ENCODE data around the gene ILF3. TPM values are rescaled to one million over a fixed set of nuclear protein-coding genes. Genes with fewer than 3 reads are reported as not detected.

Gene ILF3
- total RNA-seq, 1 donor from 2014 or later: 536 TPM

DNA sequence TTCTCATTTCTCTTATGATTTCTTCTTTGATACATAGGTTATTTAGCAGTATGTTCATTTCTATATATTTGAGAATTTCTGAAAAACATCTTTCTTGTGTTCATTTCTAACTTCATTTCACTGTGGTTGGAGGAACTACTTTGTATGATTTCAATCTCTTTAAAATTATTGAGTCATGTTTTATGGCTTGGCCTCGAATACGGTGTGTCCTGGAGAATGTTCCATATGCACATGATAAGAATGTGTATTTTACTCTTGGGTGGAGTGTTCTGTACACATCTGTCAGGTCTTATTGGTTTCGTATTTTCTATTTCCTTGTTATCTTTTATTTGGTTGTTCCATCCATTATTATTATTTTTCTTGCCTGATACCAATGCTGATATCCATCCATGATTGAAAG, 86.7 kb downstream of the ILF3 start:
- peaks cover 3% of the 10 kb centered on the region for H3K27me3 Mint-ChIP-seq (ENCODE audit: unreplicated experiment)
- H3K27ac Mint-ChIP-seq (ENCODE audit: unreplicated experiment): no peak overlapping the region
- DNase-seq: no peak
- no peak overlapping the region for H3K4me3 Mint-ChIP-seq (ENCODE audit: unreplicated experiment)
- H3K36me3 Mint-ChIP-seq (ENCODE audit: unreplicated experiment): peaks cover 5% of the 10 kb centered on the region
- TF ChIP-seq, protein P1, sequence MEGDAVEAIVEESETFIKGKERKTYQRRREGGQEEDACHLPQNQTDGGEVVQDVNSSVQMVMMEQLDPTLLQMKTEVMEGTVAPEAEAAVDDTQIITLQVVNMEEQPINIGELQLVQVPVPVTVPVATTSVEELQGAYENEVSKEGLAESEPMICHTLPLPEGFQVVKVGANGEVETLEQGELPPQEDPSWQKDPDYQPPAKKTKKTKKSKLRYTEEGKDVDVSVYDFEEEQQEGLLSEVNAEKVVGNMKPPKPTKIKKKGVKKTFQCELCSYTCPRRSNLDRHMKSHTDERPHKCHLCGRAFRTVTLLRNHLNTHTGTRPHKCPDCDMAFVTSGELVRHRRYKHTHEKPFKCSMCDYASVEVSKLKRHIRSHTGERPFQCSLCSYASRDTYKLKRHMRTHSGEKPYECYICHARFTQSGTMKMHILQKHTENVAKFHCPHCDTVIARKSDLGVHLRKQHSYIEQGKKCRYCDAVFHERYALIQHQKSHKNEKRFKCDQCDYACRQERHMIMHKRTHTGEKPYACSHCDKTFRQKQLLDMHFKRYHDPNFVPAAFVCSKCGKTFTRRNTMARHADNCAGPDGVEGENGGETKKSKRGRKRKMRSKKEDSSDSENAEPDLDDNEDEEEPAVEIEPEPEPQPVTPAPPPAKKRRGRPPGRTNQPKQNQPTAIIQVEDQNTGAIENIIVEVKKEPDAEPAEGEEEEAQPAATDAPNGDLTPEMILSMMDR (IDR thresholded peaks at IDR 0.05; ENCODE audit: partially characterized antibody, unreplicated experiment): no peak
- H3K4me1 Mint-ChIP-seq (ENCODE audit: low read depth, unreplicated experiment): peaks cover 3% of the 10 kb centered on the region
- H3K9me3 Mint-ChIP-seq (ENCODE audit: unreplicated experiment): peaks cover 18% of the 10 kb centered on the region

Small RNA genes lying within 50 kb of the gene (microRNA-seq; reads per million reads assigned to microRNA genes)
- not detected for gene MIR638 (ENCODE audit: unreplicated experiment)

Other genes with a start within 250 kb of the ILF3 start
- 5.7 TPM for gene PDE4A, start 233.8 kb upstream of the ILF3 start, total RNA-seq (ENCODE audit: unreplicated experiment)
- 44.1 TPM for gene KEAP1, start 151.0 kb upstream of the ILF3 start, total RNA-seq (ENCODE audit: unreplicated experiment)
- not detected for gene S1PR5, start 136.9 kb upstream of the ILF3 start, total RNA-seq (ENCODE audit: unreplicated experiment)
- 56.1 TPM for gene ATG4D, start 110.4 kb upstream of the ILF3 start, total RNA-seq (ENCODE audit: unreplicated experiment)
- 24.1 TPM for gene KRI1, start 88.3 kb upstream of the ILF3 start, total RNA-seq (ENCODE audit: unreplicated experiment)
- 68.3 TPM for gene CDKN2D, start 85.4 kb upstream of the ILF3 start, total RNA-seq (ENCODE audit: unreplicated experiment)
- gene AP1M2, start 67.0 kb upstream of the ILF3 start, total RNA-seq (ENCODE audit: unreplicated experiment): 1.2 TPM
- gene SLC44A2, start 28.8 kb upstream of the ILF3 start, total RNA-seq (ENCODE audit: unreplicated experiment): 129 TPM
- gene QTRT1, start 47.1 kb downstream of the ILF3 start, total RNA-seq (ENCODE audit: unreplicated experiment): 35.1 TPM
- gene DNM2, start 63.7 kb downstream of the ILF3 start, total RNA-seq (ENCODE audit: unreplicated experiment): 227 TPM
- 10.4 TPM for gene TMED1, start 181.9 kb downstream of the ILF3 start, total RNA-seq (ENCODE audit: unreplicated experiment)
- gene C19orf38, start 194.1 kb downstream of the ILF3 start, total RNA-seq (ENCODE audit: unreplicated experiment): 0.44 TPM
- 133 TPM for gene CARM1, start 217.2 kb downstream of the ILF3 start, total RNA-seq (ENCODE audit: unreplicated experiment)